PC-3 (cell line): ENCODE data around the gene GALNT2. TPM values are rescaled to one million over a fixed set of nuclear protein-coding genes. Genes with fewer than 3 reads are reported as not detected.

Experiments used
- ATAC-seq: fragments of 200-7000 bp; cut with Tn5 transposase; 2 replicates; pipeline ENCODE4 v1.9.1; 2020; ENCODE audit warnings: mild to moderate bottlenecking, moderate library complexity
- BruUV-seq: library from RNA; stranded (reverse); fragments of 400-500 nt; replicated peaks from 2 replicates; lab custom pipeline; 2021; lab: Mats Ljungman, UMichigan
- CTCF ChIA-PET: fragments of 300-600 bp; sonication (Branson Sonifier 250); formaldehyde crosslinking; loops from one replicate; lab custom pipeline; 2022; ENCODE audit warnings: antibody characterized with exemption; lab: Charles Lee
- POLR2A ChIA-PET: fragments of 300-600 bp; sonication (Branson Sonifier 250); formaldehyde crosslinking; loops from one replicate; lab custom pipeline; 2022; ENCODE audit warnings: antibody characterized with exemption; ENCODE audit not compliant: unreplicated experiment; lab: Charles Lee
- DNase-seq: peaks from one replicate; pipeline ENCODE4 v3.0.0-alpha.2; 2015
- H2AFZ ChIP-seq: fragments of 300-600 bp; sonication (generic); 2 replicates; pipeline ENCODE4 v1.6.0; 2016; ENCODE audit warnings: antibody characterized with exemption, low read length
- H3F3A ChIP-seq: fragments of 300-600 bp; sonication (generic); one replicate; pipeline ENCODE4 v1.6.0; 2017; ENCODE audit warnings: antibody characterized with exemption, low read length, control low read depth, mild to moderate bottlenecking; ENCODE audit not compliant: unreplicated experiment
- H3K27ac ChIP-seq: fragments of 300-600 bp; sonication (generic); 2 replicates; pipeline ENCODE4 v1.5.1; 2016; ENCODE audit warnings: mild to moderate bottlenecking, low read length
- H3K27me3 ChIP-seq: fragments of 300-600 bp; sonication (generic); 2 replicates; pipeline ENCODE4 v1.6.1; 2016; ENCODE audit warnings: low read length, mixed read lengths
- H3K36me3 ChIP-seq: fragments of 300-600 bp; sonication (generic); 2 replicates; pipeline ENCODE4 v1.6.1; 2016; ENCODE audit warnings: low read depth, mixed run types, low read length, mixed read lengths
- H3K4me1 ChIP-seq: fragments of 300-600 bp; sonication (generic); 2 replicates; pipeline ENCODE4 v1.5.1; 2016; ENCODE audit warnings: low read length; ENCODE audit not compliant: insufficient read depth
- H3K4me2 ChIP-seq: fragments of 300-600 bp; sonication (generic); 2 replicates; pipeline ENCODE4 v1.6.0; 2016; ENCODE audit warnings: low read length
- H3K4me3 ChIP-seq: fragments of 300-600 bp; sonication (generic); 2 replicates; pipeline ENCODE4 v1.5.1; 2016; ENCODE audit warnings: mild to moderate bottlenecking, low read length, mixed read lengths
- H3K79me2 ChIP-seq: fragments of 300-600 bp; sonication (generic); 2 replicates; pipeline ENCODE4 v1.6.1; 2017; ENCODE audit warnings: low read length, mixed read lengths
- H3K9ac ChIP-seq: fragments of 300-600 bp; sonication (generic); 2 replicates; pipeline ENCODE4 v1.6.0; 2016; ENCODE audit warnings: mild to moderate bottlenecking, low read length
- H3K9me2 ChIP-seq: fragments of 300-600 bp; sonication (generic); replicated peaks from 2 replicates; pipeline ENCODE4 v1.6.1; 2016; ENCODE audit warnings: mixed run types, low read length, mixed read lengths
- H3K9me3 ChIP-seq: fragments of 300-600 bp; sonication (generic); 2 replicates; pipeline ENCODE4 v1.6.1; 2016; ENCODE audit warnings: low read length, mixed read lengths
- H4K20me1 ChIP-seq: fragments of 300-600 bp; sonication (generic); 2 replicates; pipeline ENCODE4 v1.6.1; 2016; ENCODE audit warnings: low read length, mixed read lengths
- EZH2 ChIP-seq: fragments of 300-600 bp; sonication (generic); IDR thresholded peaks from one replicate; pipeline ENCODE4 v1.6.1; 2017; ENCODE audit warnings: antibody characterized with exemption, mild to moderate bottlenecking, low read length; ENCODE audit not compliant: unreplicated experiment
- EZH2phosphoT487 ChIP-seq: fragments of 300-600 bp; sonication (generic); IDR thresholded peaks from 2 replicates; pipeline ENCODE4 v1.6.1; 2018; ENCODE audit warnings: mild to moderate bottlenecking, antibody characterized with exemption, low read length, borderline replicate concordance
- intact Hi-C: fragments of 100-400 bp; cut with micrococcal nuclease; formaldehyde crosslinking; loops from 2 replicates; pipeline ENCODE4 v1.9.0; 2023
- total RNA-seq: library from RNA; depleted of rRNA; stranded (reverse); fragments of >200 nt; gene quantifications from 2 replicates; pipeline ENCODE4 v1.2.3, GENCODE V29; 2014
- TF ChIP-seq, protein P1 (sequence below): fragments of 300-600 bp; sonication (generic); conservative IDR thresholded peaks from 2 replicates; pipeline ENCODE4 v1.5.1; 2017; ENCODE audit warnings: antibody characterized with exemption, low read depth, mild to moderate bottlenecking, low read length

GALNT2 gene
- total RNA-seq, 1 experiment from 2014 or later: 182 TPM

DNA sequence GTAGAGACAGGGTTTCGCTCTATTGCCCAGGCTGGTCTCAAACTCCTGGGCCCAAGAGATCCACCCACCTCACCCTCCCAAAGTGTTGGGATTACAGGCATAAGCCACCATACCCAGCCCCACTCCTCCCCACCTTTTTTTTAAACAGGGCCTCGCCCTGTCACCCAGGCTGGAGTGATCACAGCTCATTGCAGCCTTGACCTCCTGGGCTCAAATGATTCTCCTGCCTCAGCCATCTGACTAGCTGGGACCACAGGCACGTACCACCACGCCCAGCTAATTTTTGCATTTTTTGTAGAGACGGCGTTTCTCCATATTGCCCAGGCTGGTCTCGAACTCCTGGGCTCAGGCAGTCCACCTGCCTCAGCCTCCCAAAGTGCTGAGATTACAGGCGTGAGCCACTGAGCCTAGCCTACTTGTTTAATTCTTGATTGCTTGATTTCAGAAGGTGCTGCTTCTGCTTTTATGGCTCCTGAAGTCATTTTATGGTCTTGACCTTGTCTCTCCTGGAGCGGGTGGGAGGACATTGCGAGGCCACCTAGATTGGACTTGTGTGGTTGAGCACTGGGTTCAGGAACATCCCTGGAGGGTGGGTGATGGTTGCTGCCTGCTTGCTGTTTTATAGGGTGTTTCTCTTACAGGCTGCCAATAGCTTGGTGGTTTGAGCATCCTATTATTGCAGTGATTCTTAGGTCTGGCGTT lies 81.9 kb downstream of the GALNT2 start:
- CTCF ChIA-PET: no interaction called here
- Histone ChIP-seq H2AFZ (no peak overlapping the region), H3F3A (no peaks in the 10 kb centered on the region), H3K9ac (no peak overlapping the region), H3K9me2 (no peaks in the 10 kb centered on the region), H3K9me3 (no peaks in the 10 kb centered on the region), H3K27me3 (no peaks in the 10 kb centered on the region), H3K4me2 (no peak overlapping the region), H3K79me2 (peaks cover 99% of the 10 kb centered on the region), H3K36me3 (no peaks in the 10 kb centered on the region), H3K27ac (no peak overlapping the region), H4K20me1 (peaks cover 38% of the 10 kb centered on the region; the same call in 1 of the 2 replicates), H3K4me1 (no peaks in the 10 kb centered on the region), H3K4me3 (no peak overlapping the region)
- intact Hi-C loops: no loop called here
- TF ChIP-seq EZH2phosphoT487 (no peak), EZH2 (no peak)
- TF ChIP-seq, protein P1, sequence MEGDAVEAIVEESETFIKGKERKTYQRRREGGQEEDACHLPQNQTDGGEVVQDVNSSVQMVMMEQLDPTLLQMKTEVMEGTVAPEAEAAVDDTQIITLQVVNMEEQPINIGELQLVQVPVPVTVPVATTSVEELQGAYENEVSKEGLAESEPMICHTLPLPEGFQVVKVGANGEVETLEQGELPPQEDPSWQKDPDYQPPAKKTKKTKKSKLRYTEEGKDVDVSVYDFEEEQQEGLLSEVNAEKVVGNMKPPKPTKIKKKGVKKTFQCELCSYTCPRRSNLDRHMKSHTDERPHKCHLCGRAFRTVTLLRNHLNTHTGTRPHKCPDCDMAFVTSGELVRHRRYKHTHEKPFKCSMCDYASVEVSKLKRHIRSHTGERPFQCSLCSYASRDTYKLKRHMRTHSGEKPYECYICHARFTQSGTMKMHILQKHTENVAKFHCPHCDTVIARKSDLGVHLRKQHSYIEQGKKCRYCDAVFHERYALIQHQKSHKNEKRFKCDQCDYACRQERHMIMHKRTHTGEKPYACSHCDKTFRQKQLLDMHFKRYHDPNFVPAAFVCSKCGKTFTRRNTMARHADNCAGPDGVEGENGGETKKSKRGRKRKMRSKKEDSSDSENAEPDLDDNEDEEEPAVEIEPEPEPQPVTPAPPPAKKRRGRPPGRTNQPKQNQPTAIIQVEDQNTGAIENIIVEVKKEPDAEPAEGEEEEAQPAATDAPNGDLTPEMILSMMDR: no peak
- BruUV-seq: no TSS peak
- POLR2A ChIA-PET: no interaction called here
- no peak for ATAC-seq
- no peak for DNase-seq

DNA sequence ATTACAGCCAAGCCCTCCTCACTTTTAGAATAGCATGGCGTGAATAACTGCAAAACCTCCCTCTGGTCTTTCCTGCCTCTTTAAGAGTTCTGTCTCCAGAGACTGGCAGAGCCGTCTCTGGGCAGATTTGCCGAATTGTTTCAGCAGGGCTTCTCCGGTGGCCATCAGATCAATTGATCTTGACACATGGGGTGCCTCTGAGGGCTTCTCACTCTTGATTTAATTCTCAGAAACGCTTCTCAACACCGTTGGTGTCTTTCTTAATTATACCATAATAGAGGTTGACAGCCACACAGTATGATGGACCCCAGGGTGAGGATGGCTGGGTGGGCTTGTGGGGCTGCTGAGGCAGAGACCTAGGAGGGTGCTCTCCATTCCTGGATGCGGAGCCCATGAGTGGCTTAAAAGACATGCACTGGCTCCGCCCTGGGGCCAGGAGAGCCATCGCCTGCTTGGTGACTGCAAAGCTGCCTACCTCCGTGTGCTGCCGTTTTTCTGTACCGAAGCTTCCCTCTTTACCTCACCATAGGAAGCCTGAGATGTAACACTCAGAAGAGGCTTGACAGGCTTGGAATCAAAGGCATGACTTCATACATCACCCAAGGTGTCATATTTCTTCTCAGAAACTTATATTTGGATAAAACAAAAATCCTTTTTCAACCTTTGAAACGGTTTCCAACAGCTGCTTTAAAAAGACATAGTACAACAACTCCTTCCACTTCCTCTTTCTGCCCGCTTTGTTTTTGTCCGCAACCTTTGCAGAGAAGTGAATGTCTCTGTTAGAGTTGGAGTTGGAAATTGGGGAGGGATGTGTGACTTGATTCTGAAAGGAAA lies 82.9 kb downstream of the GALNT2 start:
- no peak for ATAC-seq
- Histone ChIP-seq H2AFZ (no peak overlapping the region), H3K79me2 (peaks cover 99% of the 10 kb centered on the region), H3K9me3 (no peaks in the 10 kb centered on the region), H3K27me3 (no peaks in the 10 kb centered on the region), H3F3A (no peaks in the 10 kb centered on the region), H3K27ac (no peak overlapping the region), H3K4me3 (no peak overlapping the region), H3K36me3 (no peaks in the 10 kb centered on the region), H3K4me1 (no peaks in the 10 kb centered on the region), H3K9me2 (no peaks in the 10 kb centered on the region), H3K4me2 (no peak overlapping the region), H3K9ac (no peak overlapping the region), H4K20me1 (peaks cover 28% of the 10 kb centered on the region; the same call in 1 of the 2 replicates)
- ChIA-PET POLR2A (no interaction called here), CTCF (no interaction called here)
- TF ChIP-seq EZH2phosphoT487 (no peak), EZH2 (no peak)
- TF ChIP-seq, protein P1: no peak
- DNase-seq: no peak
- intact Hi-C loops: no loop called here
- BruUV-seq: no TSS peak
